GM12892 (cell line): Measurements from ENCODE around the gene SAMD1.
A peak's percentile ranks its signal among the peaks of the same experiment; 100 is the strongest.

Experiments
- DNase-seq: peaks from one replicate; pipeline ENCODE4 v3.0.0; 2011; ENCODE audit not compliant: insufficient read length
- FAIRE-seq: peaks from 2 replicates; lab custom pipeline; 2011; peaks lifted over from hg19 to GRCh38; lab: Jason Lieb, UNC
- POLR2A ChIP-seq: IDR thresholded peaks from 2 replicates; pipeline ENCODE4 v1.6.1; 2011; ENCODE audit warnings: low read depth, low read length, control low read depth
- POLR2AphosphoS5 ChIP-seq: IDR thresholded peaks from 2 replicates; pipeline ENCODE4 v1.6.1; 2011; ENCODE audit warnings: low read depth, low read length, control low read depth
- TAF1 ChIP-seq: IDR thresholded peaks from 2 replicates; pipeline ENCODE4 v1.6.1; 2011; ENCODE audit warnings: low read depth, mild to moderate bottlenecking, control low read depth, low read length, borderline replicate concordance

SAMD1 gene

GRCh38 chr19:14091813-14092462, 1.4 kb upstream of the SAMD1 start:
- FAIRE-seq (peak; percentile 84), DNase-seq (peak; percentile 55)
- TF ChIP-seq TAF1 (no peak), POLR2A (no peak), POLR2AphosphoS5 (no peak)

GRCh38 chr19:14091081-14091812, 696 bp upstream of the SAMD1 start:
- TF ChIP-seq POLR2AphosphoS5: 0 out of 2 replicates have a peak, but pooled peaks have one; percentile 20
- 0 out of 2 replicates have a peak, but pooled peaks have one; percentile 16 for TF ChIP-seq TAF1
- TF ChIP-seq POLR2A: peak; percentile 71; the same call in 1 of the 2 replicates
- FAIRE-seq: no peak
- DNase-seq: peak; percentile 81

GRCh38 chr19:14089662-14090508, 666 bp downstream of the SAMD1 start:
- peak; percentile 53 for DNase-seq
- peak; percentile 84 for FAIRE-seq
- no peak for TF ChIP-seq TAF1
- no peak for TF ChIP-seq POLR2A
- no peak for TF ChIP-seq POLR2AphosphoS5

GRCh38 chr19:14089412-14089661, 1.2 kb downstream of the SAMD1 start:
- TF ChIP-seq TAF1 (no peak), POLR2A (no peak), POLR2AphosphoS5 (no peak)
- DNase-seq: no peak

GRCh38 chr19:14088634-14089411, 1.7 kb downstream of the SAMD1 start:
- DNase-seq (no peak), FAIRE-seq (no peak)
- no peak for TF ChIP-seq TAF1
- TF ChIP-seq POLR2AphosphoS5: no peak
- no peak for TF ChIP-seq POLR2A

More at GRCh38 chr19:14089412-14089661, 1.2 kb downstream of the SAMD1 start:
- FAIRE-seq: peak; percentile 53

- DNase-seq (no peak), FAIRE-seq (no peak)
These were observed 4.5 kb downstream of the SAMD1 start for GRCh38 chr19:14086098-14086497.

GRCh38 chr19:14085309-14085995, 5.1 kb downstream of the SAMD1 start, which contains the start of gene C19orf67:
C19orf67 (minus strand) TSS chr19:14085783; CDS start chr19:14085627, 156 bp downstream.
- DNase-seq (no peak), FAIRE-seq (no peak)
- TF ChIP-seq POLR2A (no peak), POLR2AphosphoS5 (no peak)

More at GRCh38 chr19:14086098-14086497, 4.5 kb downstream of the SAMD1 start:
- no peak for TF ChIP-seq POLR2AphosphoS5
- no peak for TF ChIP-seq TAF1
- TF ChIP-seq POLR2A: no peak

- DNase-seq (no peak), FAIRE-seq (no peak)
- TF ChIP-seq POLR2AphosphoS5 (no peak), TAF1 (no peak), POLR2A (no peak)
These were observed 7.9 kb downstream of the SAMD1 start for GRCh38 chr19:14082675-14082960.

- DNase-seq (peak; percentile 37), FAIRE-seq (peak; percentile 54)
- TF ChIP-seq POLR2AphosphoS5: peak; percentile 58; the same call in 1 of the 2 replicates
- 0 out of 2 replicates have a peak, but pooled peaks have one; percentile 40 for TF ChIP-seq TAF1
- TF ChIP-seq POLR2A: peak; percentile 46; the same call in 1 of the 2 replicates
These were observed 8.5 kb downstream of the SAMD1 start for GRCh38 chr19:14081797-14082674.
